ENCODE results near the gene BEX3. TPM values are rescaled to one million over a fixed set of nuclear protein-coding genes. Genes with fewer than 3 reads are reported as not detected.

BEX3 gene
- polyA plus RNA-seq (2011; rRNA removed) = 107 and 267 TPM in 2 replicates
- 37.0 and 43.8 TPM in 2 replicates for polyA minus RNA-seq (2011; rRNA and poly(A)+ RNA removed)

- no peaks in the 10 kb centered on the region for H3K27me3 ChIP-seq (ENCODE audit: control insufficient read depth, insufficient read depth, low read length)
- POLR2A ChIA-PET = no interaction called here
- no peaks in the 10 kb centered on the region for H3K36me3 ChIP-seq (ENCODE audit: control insufficient read depth, insufficient read depth, low read length)
- TF ChIP-seq CTCF (IDR thresholded peaks at IDR 0.05; ENCODE audit: insufficient read depth, low read depth, low read length) = no peak
- CTCF ChIA-PET = interaction anchor here (0.7 kb wide), 1 partner anchor 47 kb away, joined by 4 read pairs; no protein-coding TSS in a partner anchor
- DNase-seq (ENCODE audit: low read depth) = no peak
- peak within 1 kb of the TSS; percentile 81 for H3K4me3 ChIP-seq (ENCODE audit: low read depth, low read length)
These were observed at the start of gene BEX3 for GRCh38 chrX:103376118-103376978. BEX3 (plus strand) TSS chrX:103376538; CDS start chrX:103377522, 984 bp downstream.

GRCh38 chrX:103329991-103330390 is 46.3 kb upstream of the BEX3 start, which contains the start of gene TCEAL7:
TCEAL7 (plus strand) TSS chrX:103330239; CDS start chrX:103331404, 1,165 bp downstream.
- TF ChIP-seq CTCF (IDR thresholded peaks at IDR 0.05; ENCODE audit: insufficient read depth, low read depth, low read length) = no peak
- H3K4me3 ChIP-seq (ENCODE audit: low read depth, low read length) = peak within 1 kb of the TSS; percentile 43
- no peak for DNase-seq (ENCODE audit: low read depth)
- ChIA-PET POLR2A (interaction anchor here (0.6 kb wide), 1 partner anchor 375 kb away, joined by 3 read pairs; no protein-coding TSS in a partner anchor), CTCF (no interaction called here)
- H3K36me3 ChIP-seq (ENCODE audit: control insufficient read depth, insufficient read depth, low read length) = no peaks in the 10 kb centered on the region
- no peaks in the 10 kb centered on the region for H3K27me3 ChIP-seq (ENCODE audit: control insufficient read depth, insufficient read depth, low read length)

- TF ChIP-seq CTCF (IDR thresholded peaks at IDR 0.05; ENCODE audit: insufficient read depth, low read depth, low read length) = no peak
- H3K36me3 ChIP-seq (ENCODE audit: control insufficient read depth, insufficient read depth, low read length) = no peaks in the 10 kb centered on the region
- peak overlapping the region; percentile 43 for H3K4me3 ChIP-seq (ENCODE audit: low read depth, low read length)
- no peak for DNase-seq (ENCODE audit: low read depth)
- POLR2A ChIA-PET = no interaction called here
- H3K27me3 ChIP-seq (ENCODE audit: control insufficient read depth, insufficient read depth, low read length) = no peaks in the 10 kb centered on the region
- CTCF ChIA-PET = interaction anchor here (1.1 kb wide), 1 partner anchor 10 kb away, joined by 3 read pairs; no protein-coding TSS in a partner anchor
These were observed 45.6 kb upstream of the BEX3 start for GRCh38 chrX:103330681-103331288.

- peaks cover 3% of the 10 kb centered on the region; the same call in 1 of the 2 replicates for H3K27me3 ChIP-seq (ENCODE audit: control insufficient read depth, insufficient read depth, low read length)
- no peak for DNase-seq (ENCODE audit: low read depth)
- no peaks in the 10 kb centered on the region for H3K36me3 ChIP-seq (ENCODE audit: control insufficient read depth, insufficient read depth, low read length)
- TF ChIP-seq CTCF (IDR thresholded peaks at IDR 0.05; ENCODE audit: insufficient read depth, low read depth, low read length) = no peak
- CTCF ChIA-PET = interaction anchor here (1.5 to 2.6 kb wide), 2 partner anchors 125 to 151 kb away, joined by 4 to 11 read pairs; no protein-coding TSS in a partner anchor
- H3K4me3 ChIP-seq (ENCODE audit: low read depth, low read length) = no peak overlapping the region
- POLR2A ChIA-PET = no interaction called here
These were observed 37.7 kb upstream of the BEX3 start for GRCh38 chrX:103338663-103339062.

- no peak overlapping the region for H3K4me3 ChIP-seq (ENCODE audit: low read depth, low read length)
- ChIA-PET POLR2A (no interaction called here), CTCF (interaction anchor here (0.8 to 1.4 kb wide), 4 partner anchors 110 to 124 kb away, joined by 3 to 7 read pairs (median 4); no protein-coding TSS in a partner anchor)
- H3K36me3 ChIP-seq (ENCODE audit: control insufficient read depth, insufficient read depth, low read length) = no peaks in the 10 kb centered on the region
- DNase-seq (ENCODE audit: low read depth) = no peak
- TF ChIP-seq CTCF (IDR thresholded peaks at IDR 0.05; ENCODE audit: insufficient read depth, low read depth, low read length) = peak; percentile 66
- peaks cover 3% of the 10 kb centered on the region; the same call in 1 of the 2 replicates for H3K27me3 ChIP-seq (ENCODE audit: control insufficient read depth, insufficient read depth, low read length)
These were observed 33.2 kb upstream of the BEX3 start for GRCh38 chrX:103343105-103343504.
